TTC549 (cell line): ENCODE data around the gene MPRIP.

ENCODE experiments used
- FAIRE-seq: peaks from 2 replicates; lab custom pipeline; 2012; peaks lifted over from hg19 to GRCh38; lab: Jason Lieb, UNC

MPRIP gene

GRCh38 chr17:17028059-17028877, 14.0 kb upstream of the MPRIP start:
- FAIRE-seq, result no peak

DNA sequence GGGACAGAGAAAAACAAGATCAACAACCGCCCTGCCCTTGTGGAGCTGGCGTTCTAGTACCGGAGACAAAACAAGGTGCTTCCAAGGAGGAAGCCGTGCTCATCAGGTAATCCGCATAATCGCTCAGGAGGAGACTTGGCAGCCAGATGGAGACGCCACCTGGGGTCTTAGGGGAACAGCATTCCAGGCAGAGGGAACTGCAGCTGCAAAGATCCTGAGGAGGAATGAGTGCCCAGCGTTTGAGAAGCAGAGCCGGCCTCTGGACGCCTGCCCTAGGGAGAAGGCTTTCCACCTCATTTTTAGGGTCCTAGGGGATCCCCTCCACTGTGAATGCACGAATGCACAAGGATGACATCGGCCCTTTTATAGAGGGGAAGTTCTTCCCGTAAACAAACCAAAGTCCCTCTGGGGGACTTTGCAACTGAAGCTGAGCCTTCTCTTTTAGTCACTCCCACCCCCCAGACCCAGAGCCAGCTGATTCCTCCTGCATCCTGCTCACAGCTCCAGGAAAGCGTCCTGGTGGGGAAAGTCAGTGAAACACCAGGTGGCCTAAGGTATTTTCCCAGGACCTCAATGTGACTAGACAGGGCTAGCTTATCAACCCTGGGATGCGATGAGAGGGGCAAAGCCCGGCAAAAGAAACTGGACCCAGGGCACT, 13.2 kb upstream of the MPRIP start:
- FAIRE-seq, result no peak

DNA sequence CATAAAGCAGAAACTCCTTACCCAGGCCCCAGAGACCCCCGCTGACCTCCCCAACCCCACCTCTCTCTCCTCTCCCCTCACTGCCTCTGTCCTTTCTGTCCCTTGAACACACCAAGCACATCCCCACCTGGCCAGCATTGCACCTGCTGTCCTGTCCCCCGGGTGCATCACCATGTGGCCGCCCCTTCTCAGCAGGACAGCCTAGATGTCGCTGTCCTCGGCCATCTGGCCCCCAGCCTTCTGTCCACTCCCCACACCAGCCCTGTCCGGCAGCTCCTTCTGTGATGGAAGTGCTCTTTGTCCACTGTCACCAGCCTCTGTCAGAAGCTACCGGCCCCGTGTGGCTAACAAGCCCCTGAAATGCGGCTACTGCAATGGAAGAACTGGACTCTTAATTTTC, 12.3 kb upstream of the MPRIP start:
- FAIRE-seq, result no peak

GRCh38 chr17:17030515-17031211, 11.6 kb upstream of the MPRIP start:
- FAIRE-seq, result no peak

GRCh38 chr17:17032131-17032692, 10.0 kb upstream of the MPRIP start:
- no peak for FAIRE-seq

DNA sequence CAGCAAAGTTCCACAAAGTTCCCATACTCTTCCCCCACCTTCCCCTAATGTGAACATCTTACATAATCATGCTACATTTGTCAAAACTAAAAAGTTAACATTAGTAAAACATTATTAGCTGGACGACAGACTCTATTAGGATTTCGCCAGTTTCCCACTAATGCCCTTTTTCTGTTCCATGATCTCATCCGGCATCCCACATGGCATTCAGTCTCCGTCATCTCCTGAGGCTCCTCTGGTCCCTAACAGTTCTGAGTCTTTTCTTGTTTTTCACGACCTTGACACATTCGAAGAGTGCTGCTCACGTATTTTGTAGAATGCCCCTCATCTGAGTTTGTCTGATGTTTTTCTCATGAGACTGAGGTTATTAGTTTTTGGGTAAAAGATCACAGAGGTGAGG, 8.8 kb upstream of the MPRIP start:
- no peak for FAIRE-seq

DNA sequence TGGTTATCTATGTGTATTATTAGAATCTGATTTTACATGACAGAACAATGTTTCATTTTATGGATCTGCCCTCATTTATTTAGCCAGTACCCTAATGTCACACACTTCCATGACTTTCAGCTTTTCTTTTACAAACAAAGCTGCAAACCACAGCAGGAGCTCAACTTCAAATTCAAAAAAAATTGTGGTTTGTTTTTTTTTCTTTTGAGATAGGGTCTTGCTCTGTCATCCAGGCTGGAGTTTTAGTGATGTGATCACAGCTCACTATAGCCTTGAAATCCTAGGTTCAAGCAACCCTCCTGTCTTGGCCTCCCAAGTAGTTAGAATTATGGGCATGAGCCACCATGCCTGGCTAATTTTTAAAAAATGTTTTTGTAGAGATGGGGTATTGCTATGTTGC, 8.2 kb upstream of the MPRIP start:
- FAIRE-seq, result no peak

DNA sequence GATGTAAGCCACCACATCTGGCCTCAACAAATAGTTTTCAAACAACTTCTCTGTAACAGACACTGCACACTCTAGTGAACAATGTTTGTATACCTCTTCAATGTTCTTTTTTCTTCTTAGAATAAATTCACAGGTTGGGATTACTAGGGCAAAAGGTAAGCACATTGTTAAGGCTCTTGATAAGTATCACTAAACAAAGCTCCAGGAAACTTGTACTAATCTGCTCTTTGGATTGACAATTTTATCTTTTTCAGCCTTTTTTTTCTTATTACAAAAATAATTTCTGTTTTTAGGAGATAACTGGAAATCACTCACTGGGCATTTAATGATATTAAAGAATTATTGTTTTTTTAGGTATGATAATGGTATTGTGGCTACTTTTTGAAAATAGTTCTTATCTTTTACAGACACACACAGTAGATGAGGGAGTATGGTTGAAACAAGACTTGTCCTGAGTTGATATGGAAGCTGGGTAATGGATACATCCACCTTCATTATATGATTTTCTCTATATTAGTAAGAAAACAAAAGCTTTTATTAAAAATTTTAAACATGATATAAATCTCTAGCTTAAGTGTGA, 7.7 kb upstream of the MPRIP start:
- no peak for FAIRE-seq

GRCh38 chr17:17035490-17035889, 6.8 kb upstream of the MPRIP start:
- no peak for FAIRE-seq

DNA sequence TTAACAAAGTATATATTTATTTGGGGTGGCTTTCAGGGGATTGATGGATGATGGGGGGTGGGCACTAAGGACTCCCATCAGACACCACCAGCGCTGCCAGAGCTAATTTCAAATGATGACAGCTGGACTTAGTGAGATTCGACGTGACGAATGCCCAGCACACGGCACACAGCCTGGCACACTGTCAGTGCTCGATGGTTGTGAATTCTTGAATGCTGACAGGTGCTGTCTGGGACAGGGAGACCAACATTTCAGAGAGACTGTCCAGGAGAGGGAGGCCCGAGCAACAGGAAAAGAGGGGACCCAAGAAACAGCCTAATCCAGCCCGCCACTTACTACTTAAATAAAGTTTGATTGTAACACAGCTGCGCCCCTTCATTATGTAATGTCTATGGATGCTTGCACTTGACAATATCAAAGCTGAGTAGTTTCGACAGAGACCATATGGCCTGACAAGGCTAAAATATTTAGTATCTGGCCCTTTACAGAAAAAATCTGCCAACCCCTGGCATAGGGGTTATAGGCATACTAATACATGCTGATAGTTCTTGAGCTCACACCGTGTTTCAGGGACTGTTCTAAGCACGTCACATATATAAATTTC, 6.2 kb upstream of the MPRIP start:
- no peak for FAIRE-seq

GRCh38 chr17:17036524-17036998, 5.7 kb upstream of the MPRIP start:
- FAIRE-seq, result no peak

DNA sequence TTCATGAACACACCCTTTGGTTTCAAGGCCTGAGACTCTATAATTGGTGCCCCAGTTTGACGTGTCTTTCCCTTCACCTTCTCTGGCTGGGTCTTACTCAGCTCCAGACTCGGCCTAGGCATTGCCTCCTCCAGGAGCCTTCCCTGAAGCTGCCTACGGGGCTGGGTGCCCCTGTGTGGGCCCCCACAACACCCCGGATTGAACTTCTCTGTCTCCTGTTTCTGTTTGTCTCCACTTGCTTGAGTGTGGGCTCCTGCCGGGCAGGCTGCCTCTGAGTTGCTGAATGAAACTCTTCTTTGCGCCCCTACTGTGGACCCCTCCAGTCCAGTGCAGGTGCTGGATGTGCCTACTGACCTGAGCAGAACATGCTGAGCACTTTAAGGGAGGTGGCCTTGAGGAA, 2.3 kb upstream of the MPRIP start:
- FAIRE-seq, result no peak

DNA sequence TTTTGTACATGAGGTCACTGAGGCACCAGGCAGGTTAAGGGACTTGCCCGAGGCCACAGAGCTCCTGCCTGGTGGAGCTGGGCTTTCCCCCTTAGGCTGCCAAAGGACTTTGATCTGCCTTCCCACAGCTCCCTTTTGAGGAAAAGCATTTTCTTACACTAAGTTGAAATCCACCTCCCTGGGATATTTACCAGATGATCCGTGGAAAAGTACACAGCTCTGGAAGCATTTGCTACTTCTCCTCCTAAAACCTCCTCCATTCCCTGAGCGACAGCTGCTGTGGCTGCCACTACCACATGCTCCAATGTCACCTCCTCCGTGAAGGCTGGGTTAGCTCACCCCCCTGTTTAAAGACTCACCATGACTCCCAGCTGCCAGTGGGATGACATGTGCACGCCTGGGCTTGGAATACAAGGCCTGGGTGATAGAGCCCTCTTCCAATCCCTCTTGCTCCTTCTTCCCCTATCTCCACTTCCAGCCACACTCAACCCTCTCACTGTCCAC, 1.2 kb upstream of the MPRIP start:
- FAIRE-seq, result no peak

DNA sequence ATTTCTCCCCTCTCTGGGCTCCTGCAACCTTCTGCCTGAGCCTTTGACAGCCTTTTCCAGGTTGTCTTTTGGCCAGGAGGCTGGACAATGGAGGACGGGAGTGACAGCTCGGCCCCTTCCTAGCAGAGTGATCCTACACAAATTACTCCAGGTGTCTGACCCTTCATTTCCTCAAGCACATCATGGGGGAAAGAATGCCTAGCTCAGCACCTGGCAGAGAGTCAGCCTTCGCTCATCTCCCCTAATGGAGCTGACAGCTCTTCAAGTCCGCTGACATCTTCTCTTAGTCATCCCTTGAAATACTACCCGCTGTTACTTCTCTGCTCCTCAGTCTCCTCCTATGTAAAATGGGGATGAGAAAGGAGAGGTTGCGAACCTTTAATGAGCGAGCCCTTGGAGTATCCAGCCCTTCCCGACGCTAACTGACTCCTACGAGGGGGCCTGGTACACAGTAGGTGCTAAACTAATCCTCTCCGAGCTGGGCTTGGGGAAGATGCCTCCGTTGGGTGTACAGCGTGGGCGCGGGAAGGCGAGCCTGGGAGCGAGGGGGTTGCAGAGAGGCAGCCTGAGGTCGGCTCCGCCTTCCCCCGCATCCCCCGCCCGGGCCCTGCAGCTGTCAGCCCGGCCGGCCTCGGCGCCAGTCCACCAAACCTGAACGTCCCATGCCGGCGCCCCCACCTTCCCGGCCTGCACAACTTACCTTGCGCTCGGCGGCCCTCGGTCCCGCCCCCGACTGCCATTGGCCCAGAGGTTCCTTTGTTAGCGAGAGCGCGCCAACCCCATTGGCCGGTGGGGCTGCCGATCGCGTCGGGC, 480 bp upstream of the MPRIP start:
- no peak for FAIRE-seq

DNA sequence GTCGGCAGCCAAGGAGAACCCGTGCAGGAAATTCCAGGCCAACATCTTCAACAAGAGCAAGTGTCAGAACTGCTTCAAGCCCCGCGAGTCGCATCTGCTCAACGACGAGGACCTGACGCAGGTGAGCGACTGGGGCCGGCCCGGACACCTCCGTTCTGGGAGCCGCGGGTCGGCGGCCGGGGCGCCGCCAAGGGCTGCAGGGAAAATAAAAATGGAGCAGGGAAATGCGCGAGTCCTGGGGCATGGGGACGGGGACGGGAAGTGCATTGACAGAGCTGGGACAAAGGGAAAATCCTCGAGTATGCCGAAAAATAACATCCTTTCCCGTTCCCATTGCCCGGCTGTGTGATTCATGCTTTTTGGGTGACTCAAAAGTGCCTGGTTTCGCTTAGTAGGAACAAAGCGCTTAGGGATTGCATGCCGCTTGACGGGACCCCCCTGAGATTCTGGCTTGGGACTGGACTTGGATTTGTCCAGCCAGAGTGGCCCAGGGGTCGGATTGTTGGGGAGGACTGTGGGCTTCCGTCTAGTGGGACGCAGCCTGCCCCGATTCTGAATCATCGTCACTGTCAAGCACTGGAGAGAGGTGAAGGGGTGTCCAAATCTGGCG, 699 bp downstream of the MPRIP start:
- FAIRE-seq, result no peak

DNA sequence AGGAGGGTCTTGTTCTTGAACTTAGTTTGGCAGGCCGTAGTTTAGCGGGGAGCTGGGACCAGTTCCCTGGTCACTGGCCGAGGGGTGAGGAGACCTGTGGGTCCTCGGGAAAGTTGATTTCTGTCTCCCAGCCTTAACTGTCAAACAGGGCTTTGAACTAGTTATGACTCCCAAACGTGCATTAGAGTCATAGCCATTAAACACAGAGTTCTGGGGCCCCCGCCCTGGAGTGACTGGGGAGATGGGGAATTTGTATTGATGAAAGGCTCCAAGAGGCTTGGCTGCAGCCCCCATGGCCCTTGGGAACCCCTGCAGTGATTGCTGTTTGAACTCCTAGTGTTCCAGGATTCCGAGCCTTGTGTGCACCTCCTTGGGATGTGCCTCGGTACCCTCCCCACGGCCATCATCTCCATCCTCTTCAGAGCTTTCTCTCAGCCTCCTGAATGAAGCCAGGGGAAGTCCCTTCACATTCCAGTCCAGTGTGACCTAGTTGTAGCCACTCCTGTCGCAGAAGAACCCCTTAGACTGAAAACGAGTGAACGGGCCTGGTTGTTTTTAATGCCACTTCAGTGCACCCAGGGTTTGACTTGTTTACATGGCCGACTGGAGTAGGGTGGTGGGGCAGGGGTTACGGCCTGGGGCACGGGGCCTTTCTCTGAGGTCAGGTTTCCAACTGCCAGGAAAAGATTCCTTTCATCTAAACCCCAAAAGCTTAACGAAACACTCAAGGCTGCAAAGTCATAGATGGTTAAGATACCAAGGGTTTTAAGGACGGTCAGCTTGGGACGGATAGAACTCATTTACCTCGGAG, 1.4 kb downstream of the MPRIP start:
- FAIRE-seq, result no peak

GRCh38 chr17:17044846-17045561, 2.7 kb downstream of the MPRIP start:
- FAIRE-seq, result no peak

DNA sequence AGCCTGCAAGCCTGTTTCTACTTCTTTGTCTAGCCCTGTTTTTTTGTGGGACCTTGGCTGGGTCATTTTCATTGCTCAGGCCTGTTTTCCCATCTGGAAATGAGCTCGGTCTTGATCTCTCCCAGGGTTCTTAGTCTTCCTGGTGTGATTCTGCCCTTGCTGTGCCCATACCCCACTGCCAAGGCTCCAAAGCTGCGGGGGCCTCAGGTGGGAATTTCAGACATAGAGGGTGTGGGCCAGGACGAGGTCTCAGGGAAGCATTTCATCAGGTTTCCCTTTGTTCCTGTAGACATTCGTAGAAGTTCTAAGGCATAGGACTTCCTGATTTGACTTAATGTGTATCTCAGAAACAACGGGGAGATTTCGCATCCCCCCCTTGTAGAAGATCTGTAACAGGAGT, 5.8 kb downstream of the MPRIP start:
- FAIRE-seq, result no peak
